ENCODE data around the gene PLSCR3.

- TF ChIP-seq, protein P1, sequence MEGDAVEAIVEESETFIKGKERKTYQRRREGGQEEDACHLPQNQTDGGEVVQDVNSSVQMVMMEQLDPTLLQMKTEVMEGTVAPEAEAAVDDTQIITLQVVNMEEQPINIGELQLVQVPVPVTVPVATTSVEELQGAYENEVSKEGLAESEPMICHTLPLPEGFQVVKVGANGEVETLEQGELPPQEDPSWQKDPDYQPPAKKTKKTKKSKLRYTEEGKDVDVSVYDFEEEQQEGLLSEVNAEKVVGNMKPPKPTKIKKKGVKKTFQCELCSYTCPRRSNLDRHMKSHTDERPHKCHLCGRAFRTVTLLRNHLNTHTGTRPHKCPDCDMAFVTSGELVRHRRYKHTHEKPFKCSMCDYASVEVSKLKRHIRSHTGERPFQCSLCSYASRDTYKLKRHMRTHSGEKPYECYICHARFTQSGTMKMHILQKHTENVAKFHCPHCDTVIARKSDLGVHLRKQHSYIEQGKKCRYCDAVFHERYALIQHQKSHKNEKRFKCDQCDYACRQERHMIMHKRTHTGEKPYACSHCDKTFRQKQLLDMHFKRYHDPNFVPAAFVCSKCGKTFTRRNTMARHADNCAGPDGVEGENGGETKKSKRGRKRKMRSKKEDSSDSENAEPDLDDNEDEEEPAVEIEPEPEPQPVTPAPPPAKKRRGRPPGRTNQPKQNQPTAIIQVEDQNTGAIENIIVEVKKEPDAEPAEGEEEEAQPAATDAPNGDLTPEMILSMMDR (IDR thresholded peaks at IDR 0.05), result no peak
- TF ChIP-seq POLR2A (IDR thresholded peaks at IDR 0.05), result no peak
Measured at GRCh38 chr17:7405350-7406234, 11.3 kb upstream of the PLSCR3 start.

All from right lobe of liver (tissue), 4 donors.